ENCODE results near the gene SERGEF. TPM values are rescaled to one million over a fixed set of nuclear protein-coding genes. Genes with fewer than 3 reads are reported as not detected.

SERGEF gene
- total and polyA plus RNA-seq, 2 of the 13 experiments (the other 11 are each of a cell fraction or from before 2014, with no cell fraction given): 54.5 to 114 TPM

- TF ChIP-seq FOXJ3 (CRISPR knock-in tag; IDR thresholded peaks at IDR 0.05; ENCODE audit: borderline replicate concordance): no peak
- TF ChIP-seq ETV5 (CRISPR knock-in tag; IDR thresholded peaks at IDR 0.05; ENCODE audit: borderline replicate concordance): no peak
- TF ChIP-seq TOE1 (CRISPR knock-in tag; IDR thresholded peaks at IDR 0.05): no peak
- no peak for TF ChIP-seq FUBP1 (CRISPR knock-in tag; IDR thresholded peaks at IDR 0.05; ENCODE audit: borderline replicate concordance)
- TF ChIP-seq NFE2L1 (CRISPR knock-in tag; IDR thresholded peaks at IDR 0.05; ENCODE audit: borderline replicate concordance): no peak
- TF ChIP-seq JUN (CRISPR knock-in tag; IDR thresholded peaks at IDR 0.05): 0 out of 2 replicates have a peak, but pooled peaks have one; percentile 9
- no peak for TF ChIP-seq ZUFSP (CRISPR knock-in tag; IDR thresholded peaks at IDR 0.05; ENCODE audit: borderline replicate concordance)
- TF ChIP-seq ZNF282 (IDR thresholded peaks at IDR 0.05; ENCODE audit: partially characterized antibody): no peak
- TF ChIP-seq GFI1 (CRISPR knock-in tag; IDR thresholded peaks at IDR 0.05; ENCODE audit: borderline replicate concordance): no peak
- no peak for TF ChIP-seq ZZZ3 (CRISPR knock-in tag; IDR thresholded peaks at IDR 0.05; ENCODE audit: borderline replicate concordance)
- TF ChIP-seq ZNF780A (CRISPR knock-in tag; IDR thresholded peaks at IDR 0.05): no peak
- TF ChIP-seq ARHGAP35 (CRISPR knock-in tag; IDR thresholded peaks at IDR 0.05; ENCODE audit: borderline replicate concordance): no peak
- TF ChIP-seq PHF20 (CRISPR knock-in tag; IDR thresholded peaks at IDR 0.05): no peak
- TF ChIP-seq CSRNP2 (CRISPR knock-in tag; conservative IDR thresholded peaks at IDR 0.05; ENCODE audit: low read depth): no peak
- 0 out of 2 replicates have a peak, but pooled peaks have one; percentile 15 for TF ChIP-seq GATA4 (IDR thresholded peaks at IDR 0.05; ENCODE audit: borderline replicate concordance, low read depth)
- no peak for TF ChIP-seq MIER3 (CRISPR knock-in tag; IDR thresholded peaks at IDR 0.05; ENCODE audit: borderline replicate concordance)
- TF ChIP-seq EHMT2 (IDR thresholded peaks at IDR 0.05; ENCODE audit: borderline replicate concordance, low read depth, low read length): 0 out of 2 replicates have a peak, but pooled peaks have one; percentile 8
- TF ChIP-seq ATF4 (CRISPR knock-in tag; IDR thresholded peaks at IDR 0.05): no peak
- no peak for TF ChIP-seq ZNF563 (CRISPR knock-in tag; IDR thresholded peaks at IDR 0.05)
Measured at GRCh38 chr11:18001191-18001590, 11.7 kb downstream of the SERGEF start (continued).
